ENCODE data around the gene PTPRN2.
A peak's percentile ranks its signal among the peaks of the same experiment; 100 is the strongest.
"Not testable (repeated sequence)": the region's sequence is repeated elsewhere in the genome, so short reads cannot be mapped to it uniquely, and the experiment has no call there.

Gene PTPRN2

GRCh38 chr7:158361326-158361946 is 226.2 kb downstream of the PTPRN2 start:
- DNase-seq: no peak

- no peak for DNase-seq
These were observed 228.5 kb downstream of the PTPRN2 start for GRCh38 chr7:158358926-158359645.

- DNase-seq: no peak
These were observed 229.5 kb downstream of the PTPRN2 start for GRCh38 chr7:158357898-158358821.

GRCh38 chr7:158357106-158357897 is 230.3 kb downstream of the PTPRN2 start:
- no peak for DNase-seq

GRCh38 chr7:158356454-158356853 is 231.2 kb downstream of the PTPRN2 start:
- DNase-seq: no peak

GRCh38 chr7:158355456-158356065 is 232.1 kb downstream of the PTPRN2 start:
- no peak for DNase-seq

GRCh38 chr7:158354861-158355260 is 232.8 kb downstream of the PTPRN2 start:
- no peak for DNase-seq

- peak; percentile 9 to 38 for DNase-seq
These were observed 233.7 kb downstream of the PTPRN2 start for GRCh38 chr7:158353606-158354570.

- DNase-seq: not testable (repeated sequence)
These were observed 235.5 kb downstream of the PTPRN2 start for GRCh38 chr7:158351899-158352729.

GRCh38 chr7:158351481-158351880 is 236.1 kb downstream of the PTPRN2 start:
- no peak for DNase-seq

- DNase-seq: no peak
These were observed 236.6 kb downstream of the PTPRN2 start for GRCh38 chr7:158351051-158351450.

- DNase-seq: no peak
These were observed 237.3 kb downstream of the PTPRN2 start for GRCh38 chr7:158350166-158350900.

- no peak for DNase-seq
These were observed 239.2 kb downstream of the PTPRN2 start for GRCh38 chr7:158348446-158348845.

- DNase-seq: not testable (repeated sequence)
These were observed 239.6 kb downstream of the PTPRN2 start for GRCh38 chr7:158348039-158348438.

- DNase-seq: no peak
These were observed 241.9 kb downstream of the PTPRN2 start for GRCh38 chr7:158345731-158346130.

- no peak for DNase-seq
These were observed 242.8 kb downstream of the PTPRN2 start for GRCh38 chr7:158344706-158345300.

GRCh38 chr7:158343936-158344455 is 243.6 kb downstream of the PTPRN2 start:
- no peak for DNase-seq

- no peak for DNase-seq
These were observed 244.1 kb downstream of the PTPRN2 start for GRCh38 chr7:158343526-158343925.

Measured in inflammatory macrophage (primary cell).